Activated CD4-positive, alpha-beta memory T cell treated with anti-CD3 and anti-CD28 coated beads for 36 hours (primary cell): ENCODE measurements around the gene FAM227B. TPM values are rescaled to one million over a fixed set of nuclear protein-coding genes. Genes with fewer than 3 reads are reported as not detected.
"Not testable (repeated sequence)": the region's sequence is repeated elsewhere in the genome, so short reads cannot be mapped to it uniquely, and the experiment has no call there.

Experiments
- CTCF ChIA-PET: fragments of 350-600 bp; sonication (Branson Sonifier 250); formaldehyde crosslinking; loops from one replicate; lab custom pipeline; 2021; ENCODE audit warnings: antibody characterized with exemption, inconsistent platforms; lab: Charles Lee
- POLR2A ChIA-PET: fragments of 350-600 bp; sonication (Branson Sonifier 250); formaldehyde crosslinking; loops from one replicate; lab custom pipeline; 2021; ENCODE audit warnings: antibody characterized with exemption; lab: Charles Lee
- DNase-seq: peaks from one replicate; pipeline ENCODE4 v3.0.0-alpha.2; 2020
- H3K27ac Mint-ChIP-seq: one replicate; pipeline ENCODE4 v1.8.0; 2021; ENCODE audit warnings: mixed read lengths
- H3K27me3 Mint-ChIP-seq: one replicate; pipeline ENCODE4 v1.8.0; 2021; ENCODE audit warnings: mixed read lengths
- H3K36me3 Mint-ChIP-seq: one replicate; pipeline ENCODE4 v1.8.0; 2021; ENCODE audit warnings: mixed read lengths
- H3K4me1 Mint-ChIP-seq: one replicate; pipeline ENCODE4 v1.8.0; 2021; ENCODE audit warnings: low read depth, mixed read lengths
- H3K4me3 Mint-ChIP-seq: one replicate; pipeline ENCODE4 v1.8.0; 2021; ENCODE audit warnings: mild to moderate bottlenecking, mixed read lengths
- H3K9me3 Mint-ChIP-seq: one replicate; pipeline ENCODE4 v1.8.0; 2021; ENCODE audit warnings: mixed read lengths
- intact Hi-C: fragments of 100-400 bp; cut with micrococcal nuclease; formaldehyde crosslinking; loops from one replicate; pipeline ENCODE4 v1.15.1; 2023
- total RNA-seq, 2 experiments: library from RNA; stranded (reverse); gene quantifications; one replicate each; pipeline ENCODE4 v1.2.3, GENCODE V29; 2021

The FAM227B gene
- total RNA-seq, 2 experiments from 2014 or later = 2.8 to 3.8 TPM

DNA sequence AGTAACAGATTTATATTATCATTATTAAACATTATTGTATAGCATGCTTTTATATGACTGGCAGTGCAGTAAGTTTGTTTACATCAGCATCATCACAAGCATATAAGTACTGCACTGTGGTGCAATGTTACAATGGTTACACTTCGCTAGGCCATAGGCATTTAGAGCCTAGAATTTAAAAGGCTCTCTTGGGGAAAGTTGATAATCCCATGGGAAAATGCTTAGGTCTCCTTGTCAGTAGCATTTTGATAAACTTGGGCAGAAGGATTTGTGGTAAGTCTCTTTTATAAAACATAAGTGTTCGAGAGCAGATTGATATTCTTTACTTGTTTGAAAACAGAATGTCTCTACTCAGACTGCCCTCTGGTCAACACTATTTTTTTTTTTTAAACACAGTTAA is 7.8 kb upstream of the FAM227B start:
- H3K4me3 Mint-ChIP-seq = no peak overlapping the region
- H3K4me1 Mint-ChIP-seq = peaks cover 6% of the 10 kb centered on the region
- intact Hi-C loops = loop anchor here (10.0 kb wide), 1 partner anchor 584 kb away; the partner anchor contains the start of gene SECISBP2L
- no peak for DNase-seq
- ChIA-PET POLR2A (no interaction called here), CTCF (no interaction called here)
- H3K9me3 Mint-ChIP-seq = peaks cover 10% of the 10 kb centered on the region
- no peaks in the 10 kb centered on the region for H3K27me3 Mint-ChIP-seq
- no peak overlapping the region for H3K27ac Mint-ChIP-seq
- peaks cover 15% of the 10 kb centered on the region for H3K36me3 Mint-ChIP-seq

DNA sequence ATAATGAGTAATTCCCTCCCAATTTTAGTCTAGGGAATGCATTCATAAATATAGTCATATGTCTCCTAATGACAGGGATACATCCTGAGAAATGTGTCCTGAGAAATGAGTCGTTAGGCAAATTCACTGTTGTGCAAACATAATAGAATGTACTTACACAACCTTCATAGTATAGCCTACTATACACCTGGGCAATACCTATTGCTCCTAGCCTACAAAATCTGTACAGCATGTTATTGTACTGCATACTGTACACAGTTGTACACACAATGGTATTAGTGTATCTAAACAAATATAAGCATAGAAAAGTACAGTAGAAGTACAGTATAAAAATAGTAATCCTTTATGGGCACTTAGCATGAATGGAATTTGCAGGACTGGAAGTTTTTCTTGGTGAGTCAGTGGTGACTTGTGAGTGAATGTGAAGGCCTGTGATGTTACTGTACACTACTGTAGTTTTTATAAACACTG is 6.8 kb upstream of the FAM227B start:
- Mint-ChIP-seq H3K27me3 (no peaks in the 10 kb centered on the region), H3K9me3 (peaks cover 10% of the 10 kb centered on the region), H3K4me3 (no peak overlapping the region), H3K36me3 (peaks cover 15% of the 10 kb centered on the region), H3K27ac (no peak overlapping the region), H3K4me1 (peaks cover 12% of the 10 kb centered on the region)
- ChIA-PET POLR2A (no interaction called here), CTCF (no interaction called here)
- DNase-seq = no peak
- intact Hi-C loops = loop anchor here (10.0 kb wide), 1 partner anchor 583 kb away; the partner anchor contains the start of gene SECISBP2L

DNA sequence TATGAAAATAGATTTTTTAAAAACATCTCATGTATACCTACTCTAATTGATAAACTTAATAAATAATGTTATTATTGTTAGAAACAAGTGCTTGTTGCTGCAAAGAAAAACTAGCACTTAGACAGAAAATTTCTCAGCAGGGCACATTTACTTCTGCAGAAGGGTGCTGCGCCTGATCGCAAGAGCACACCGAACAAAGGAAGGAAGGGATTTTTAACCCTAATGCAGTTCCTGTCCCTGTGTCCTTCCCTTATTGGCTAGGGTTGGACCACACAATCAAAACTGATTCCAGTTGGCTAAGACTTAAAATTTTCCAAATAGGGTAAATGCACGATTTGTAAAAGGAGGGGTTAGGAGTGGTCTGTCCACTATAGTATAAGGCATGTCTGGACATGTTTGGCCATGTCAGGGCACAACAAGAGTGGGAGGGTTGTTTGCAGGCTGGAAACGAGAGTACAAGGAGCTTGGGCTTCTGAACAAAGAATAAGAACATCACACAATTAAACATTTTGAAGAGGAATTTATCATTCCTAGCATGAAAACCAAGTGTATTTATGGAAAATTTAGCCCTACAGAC is 4.9 kb upstream of the FAM227B start:
- Mint-ChIP-seq H3K9me3 (peaks cover 10% of the 10 kb centered on the region), H3K36me3 (peaks cover 15% of the 10 kb centered on the region), H3K27me3 (no peaks in the 10 kb centered on the region), H3K4me3 (no peak overlapping the region), H3K4me1 (peaks cover 22% of the 10 kb centered on the region), H3K27ac (no peak overlapping the region)
- ChIA-PET CTCF (no interaction called here), POLR2A (no interaction called here)
- DNase-seq = no peak
- intact Hi-C loops = loop anchor here (10.0 kb wide), 1 partner anchor 581 kb away; the partner anchor contains the start of gene SECISBP2L

DNA sequence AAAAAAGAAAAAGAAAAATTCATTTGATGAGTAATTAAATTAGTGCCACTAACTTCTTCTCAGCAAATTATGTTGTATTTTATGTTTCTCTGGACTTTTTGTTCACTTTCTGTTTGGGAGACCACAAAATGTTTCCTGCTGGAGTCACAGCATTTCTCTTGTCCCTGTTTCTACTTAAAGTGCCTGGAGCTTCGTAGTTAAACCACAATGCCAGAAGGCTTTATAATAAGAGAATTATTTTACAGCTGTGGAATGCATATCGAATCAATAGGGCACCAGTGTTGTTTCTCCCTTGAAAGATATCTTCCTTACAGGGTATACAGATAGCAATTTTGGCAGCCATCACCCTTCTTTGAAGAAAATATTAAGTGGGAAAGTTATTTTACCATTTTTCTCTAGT is 3.4 kb upstream of the FAM227B start:
- Mint-ChIP-seq H3K36me3 (peaks cover 17% of the 10 kb centered on the region), H3K4me1 (peaks cover 31% of the 10 kb centered on the region), H3K27me3 (no peaks in the 10 kb centered on the region), H3K27ac (no peak overlapping the region), H3K4me3 (no peak overlapping the region), H3K9me3 (peaks cover 10% of the 10 kb centered on the region)
- no peak for DNase-seq
- intact Hi-C loops = loop anchor here (5.0 to 10.0 kb wide), 3 partner anchors 452 to 1283 kb away; partner anchors contain the start of genes AP4E1, GALK2 and SECISBP2L
- CTCF ChIA-PET = no interaction called here
- POLR2A ChIA-PET = no interaction called here

DNA sequence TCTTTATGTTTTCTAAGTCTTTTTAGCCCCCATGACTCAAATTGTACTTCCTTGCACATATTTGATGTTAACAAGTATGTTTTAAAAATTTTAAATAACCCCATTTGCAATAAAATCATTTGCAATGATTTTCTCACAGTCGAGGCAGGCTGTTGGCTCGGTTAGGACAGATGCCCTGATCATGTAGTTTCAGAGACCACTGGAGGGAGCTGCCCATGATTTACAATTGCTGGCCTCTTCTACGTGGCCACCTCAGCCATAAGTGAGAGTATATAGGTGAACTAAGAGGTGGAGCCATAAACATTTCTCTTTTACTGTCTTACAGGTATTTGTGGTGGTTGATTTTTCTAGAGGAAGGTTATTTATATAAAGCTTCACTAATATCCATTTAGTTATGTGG is 1.9 kb upstream of the FAM227B start:
- Mint-ChIP-seq H3K4me3 (no peak overlapping the region), H3K9me3 (peaks cover 10% of the 10 kb centered on the region), H3K27me3 (no peaks in the 10 kb centered on the region), H3K4me1 (peaks cover 32% of the 10 kb centered on the region), H3K36me3 (peaks cover 14% of the 10 kb centered on the region), H3K27ac (no peak overlapping the region)
- no peak for DNase-seq
- intact Hi-C loops = loop anchor here (5.0 to 10.0 kb wide), 3 partner anchors 450 to 1285 kb away; partner anchors contain the start of genes AP4E1, GALK2 and SECISBP2L
- CTCF ChIA-PET = interaction anchor here (0.6 to 0.8 kb wide), 2 partner anchors 8 to 756 kb away, joined by 3 to 4 read pairs; no protein-coding TSS in a partner anchor
- POLR2A ChIA-PET = no interaction called here

DNA sequence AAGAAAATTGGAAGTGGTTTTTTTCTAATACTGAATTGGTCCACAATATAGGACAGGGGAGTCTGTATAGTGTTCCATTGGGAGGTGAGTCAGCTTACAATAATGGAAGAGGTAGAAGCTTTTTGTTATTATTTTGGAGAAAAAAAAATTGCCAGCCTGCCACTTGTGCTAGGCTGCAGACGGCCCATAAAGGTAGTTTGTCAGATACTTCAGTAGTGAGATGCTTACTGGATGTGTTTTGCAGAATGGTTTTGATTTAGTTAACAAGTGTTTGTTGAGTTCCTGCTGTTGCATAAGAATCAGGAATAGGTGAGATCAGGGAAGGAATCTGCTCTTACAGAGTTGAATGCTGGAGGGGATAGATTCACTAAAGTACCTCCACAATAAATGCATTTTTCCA is 1.3 kb upstream of the FAM227B start:
- Mint-ChIP-seq H3K4me3 (peak overlapping the region; percentile 94), H3K27me3 (no peaks in the 10 kb centered on the region), H3K36me3 (peaks cover 14% of the 10 kb centered on the region), H3K4me1 (peaks cover 32% of the 10 kb centered on the region), H3K9me3 (peaks cover 10% of the 10 kb centered on the region), H3K27ac (no peak overlapping the region)
- intact Hi-C loops = loop anchor here (2.0 to 10.0 kb wide), 5 partner anchors 450 to 1285 kb away; partner anchors contain the start of genes AP4E1, GABPB1, GALK2 and SECISBP2L
- CTCF ChIA-PET = no interaction called here
- POLR2A ChIA-PET = no interaction called here
- DNase-seq = no peak

DNA sequence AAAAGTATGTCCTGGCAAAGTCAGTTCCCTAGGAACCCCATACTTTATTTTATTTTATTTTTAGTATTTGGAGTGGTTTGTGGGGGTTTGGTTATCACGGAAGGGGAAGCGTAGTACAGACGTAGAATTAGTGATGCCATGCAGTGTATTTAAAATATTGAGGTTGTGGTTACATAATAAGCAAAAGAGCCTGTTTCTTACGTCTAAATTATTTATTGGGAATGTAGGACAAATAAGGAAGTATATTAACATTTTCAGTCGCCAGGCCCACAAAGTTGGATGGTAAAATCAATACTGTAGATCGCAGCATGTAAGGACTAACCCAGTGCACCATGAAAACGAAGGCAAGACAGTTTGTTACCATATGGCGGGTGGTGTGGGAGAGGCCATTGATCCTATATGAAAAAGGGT is 788 bp upstream of the FAM227B start:
- no peak for DNase-seq
- H3K9me3 Mint-ChIP-seq = peaks cover 10% of the 10 kb centered on the region
- H3K36me3 Mint-ChIP-seq = peaks cover 14% of the 10 kb centered on the region
- H3K4me3 Mint-ChIP-seq = peak overlapping the region; percentile 94
- no peaks in the 10 kb centered on the region for H3K27me3 Mint-ChIP-seq
- ChIA-PET CTCF (interaction anchor here (1.0 kb wide), 1 partner anchor 694 kb away, joined by 5 read pairs; no protein-coding TSS in a partner anchor), POLR2A (interaction anchor here (0.6 to 1.5 kb wide), 2 partner anchors 496 to 810 kb away, joined by 3 to 6 read pairs; partner anchors contain the start of gene CEP152)
- peaks cover 32% of the 10 kb centered on the region for H3K4me1 Mint-ChIP-seq
- H3K27ac Mint-ChIP-seq = no peak overlapping the region
- intact Hi-C loops = loop anchor here (2.0 to 10.0 kb wide), 5 partner anchors 449 to 1286 kb away; partner anchors contain the start of genes AP4E1, GABPB1, GALK2 and SECISBP2L

DNA sequence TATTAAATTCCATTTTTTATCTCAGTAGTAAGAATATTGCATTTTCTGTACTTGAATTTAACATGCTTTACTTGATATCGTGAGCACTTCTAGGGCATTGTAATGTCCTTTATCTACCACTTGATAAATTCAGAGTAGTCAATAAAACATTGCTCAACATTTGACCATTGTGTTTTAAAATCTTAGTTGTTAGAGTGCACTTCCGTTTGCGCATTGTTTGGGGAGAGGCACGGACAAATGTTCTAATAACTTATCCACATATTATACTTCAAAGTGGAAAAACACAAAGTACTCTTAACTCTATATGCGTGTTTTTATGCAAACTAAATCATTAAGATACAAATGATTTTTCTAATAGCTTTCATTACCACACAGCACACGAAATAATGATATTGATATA is 419 bp downstream of the FAM227B start:
- DNase-seq = no peak
- intact Hi-C loops = loop anchor here (1.0 to 10.0 kb wide), 9 partner anchors 448 to 1287 kb away; partner anchors contain the start of genes AP4E1, CEP152, COPS2 and EID1
- Mint-ChIP-seq H3K9me3 (peaks cover 8% of the 10 kb centered on the region), H3K4me3 (peak overlapping the region; percentile 94), H3K27ac (peak overlapping the region; percentile 92), H3K27me3 (no peaks in the 10 kb centered on the region), H3K4me1 (peaks cover 30% of the 10 kb centered on the region), H3K36me3 (peaks cover 16% of the 10 kb centered on the region)
- POLR2A ChIA-PET = interaction anchor here (1.5 kb wide), 1 partner anchor 809 kb away, joined by 6 read pairs; the partner anchor contains the start of gene CEP152
- CTCF ChIA-PET = interaction anchor here (1.0 kb wide), 1 partner anchor 696 kb away, joined by 5 read pairs; no protein-coding TSS in a partner anchor

DNA sequence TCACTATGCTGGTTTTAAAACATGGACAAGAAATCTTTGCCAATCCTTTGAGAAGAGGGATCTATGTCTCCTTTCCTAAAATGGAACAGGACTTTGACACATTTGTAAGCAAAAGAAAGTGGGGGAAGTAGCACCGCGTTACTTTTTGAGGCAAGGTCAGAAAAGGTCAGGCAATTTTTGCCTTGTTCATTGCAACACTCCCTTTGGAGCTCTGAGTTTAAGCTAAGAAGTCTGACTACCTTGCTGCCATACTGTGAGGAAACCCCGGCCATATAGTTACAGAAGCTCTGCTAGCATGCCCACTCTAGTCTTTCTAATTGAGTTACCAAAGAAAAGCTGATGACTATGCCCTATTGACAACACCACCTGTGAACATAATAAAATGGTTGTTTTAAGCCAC is 1.4 kb downstream of the FAM227B start:
- Mint-ChIP-seq H3K27ac (no peak overlapping the region), H3K36me3 (peaks cover 21% of the 10 kb centered on the region), H3K4me3 (no peak overlapping the region), H3K9me3 (peaks cover 10% of the 10 kb centered on the region), H3K27me3 (no peaks in the 10 kb centered on the region), H3K4me1 (peaks cover 30% of the 10 kb centered on the region)
- ChIA-PET POLR2A (no interaction called here), CTCF (interaction anchor here (1.0 kb wide), 1 partner anchor 563 kb away, joined by 3 read pairs; the partner anchor contains the start of gene SLC27A2)
- intact Hi-C loops = no loop called here
- no peak for DNase-seq

DNA sequence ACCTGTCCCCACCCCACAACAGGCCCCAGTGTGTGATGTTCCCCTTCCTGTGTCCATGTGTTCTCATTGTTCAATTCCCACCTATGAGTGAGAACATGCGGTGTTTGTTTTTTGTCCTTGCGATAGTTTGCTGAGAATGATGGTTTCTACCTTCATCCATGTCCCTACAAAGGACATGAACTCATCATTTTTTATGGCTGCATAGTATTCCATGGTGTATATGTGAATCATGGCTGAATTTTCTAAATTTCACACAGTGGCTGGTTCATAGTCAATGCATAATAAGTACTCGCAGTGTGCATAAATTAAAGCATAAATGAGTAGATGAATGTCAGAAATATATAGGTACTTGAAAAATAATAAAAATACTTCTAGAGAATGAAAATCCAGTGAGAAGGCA is 8.4 kb downstream of the FAM227B start:
- DNase-seq, H3K27me3 Mint-ChIP-seq, H3K4me3 Mint-ChIP-seq, CTCF ChIA-PET, H3K4me1 Mint-ChIP-seq, POLR2A ChIA-PET, H3K27ac Mint-ChIP-seq, intact Hi-C loops: not testable (repeated sequence)
- peaks cover 33% of the 10 kb centered on the region for H3K36me3 Mint-ChIP-seq
- H3K9me3 Mint-ChIP-seq = peaks cover 16% of the 10 kb centered on the region

DNA sequence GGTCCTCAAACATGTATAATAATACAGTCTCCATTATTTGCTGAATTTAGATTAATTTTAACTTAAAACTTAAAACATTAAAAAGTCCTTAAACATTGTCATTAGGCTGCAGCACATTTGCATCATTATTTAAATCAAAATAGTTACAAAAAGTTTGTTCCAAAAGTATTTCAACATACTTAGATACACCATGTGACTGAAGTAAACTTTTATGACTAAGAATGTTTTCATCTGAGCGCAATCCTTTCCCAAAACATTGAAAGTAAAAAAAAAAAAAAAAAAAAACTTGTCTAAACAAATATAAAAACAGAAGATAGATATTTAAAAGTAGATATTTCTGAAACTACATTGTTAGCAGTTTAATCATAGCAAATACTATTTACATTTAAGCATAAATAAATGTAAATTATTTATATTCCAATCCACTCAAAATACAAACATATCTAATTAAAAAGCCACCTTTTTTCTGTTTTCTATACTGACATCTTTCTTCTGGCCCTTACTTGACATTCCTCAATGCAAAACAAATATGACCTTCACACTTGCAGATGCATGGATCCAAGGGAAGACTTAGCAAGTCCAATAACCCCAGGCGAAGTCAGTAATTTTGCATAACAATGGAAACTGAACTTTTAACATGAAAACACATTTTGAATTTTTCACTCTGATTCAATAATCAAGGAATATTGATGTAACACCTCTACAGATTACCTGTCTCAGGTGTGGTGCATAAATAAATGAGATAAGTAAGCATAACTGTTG is 10.3 kb downstream of the FAM227B start:
- no peak for DNase-seq
- no peak overlapping the region for H3K27ac Mint-ChIP-seq
- no peak overlapping the region for H3K4me3 Mint-ChIP-seq
- peaks cover 14% of the 10 kb centered on the region for H3K9me3 Mint-ChIP-seq
- intact Hi-C loops = no loop called here
- H3K27me3 Mint-ChIP-seq = no peaks in the 10 kb centered on the region
- peaks cover 34% of the 10 kb centered on the region for H3K36me3 Mint-ChIP-seq
- ChIA-PET CTCF (no interaction called here), POLR2A (no interaction called here)
- H3K4me1 Mint-ChIP-seq = no peaks in the 10 kb centered on the region

DNA sequence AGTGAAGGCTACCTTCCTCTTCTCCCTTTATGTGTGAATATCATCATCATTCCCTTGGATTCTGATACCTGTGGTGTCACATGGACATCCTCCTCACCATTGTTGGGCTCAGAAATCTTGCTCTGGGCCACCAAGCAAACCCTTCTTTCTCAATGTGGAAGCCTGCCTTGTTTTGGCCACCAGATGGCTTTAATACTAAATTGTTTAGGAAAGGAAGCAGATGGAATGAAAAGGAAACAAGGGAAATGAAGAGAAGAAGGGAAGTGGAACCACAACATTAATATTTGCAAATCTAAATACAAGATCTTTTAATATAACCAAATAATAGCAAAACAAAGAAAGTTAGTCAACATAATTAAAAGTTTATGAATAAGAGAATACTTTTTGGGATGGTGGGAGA is 14.0 kb downstream of the FAM227B start:
- no peaks in the 10 kb centered on the region for H3K27me3 Mint-ChIP-seq
- no peak overlapping the region for H3K4me3 Mint-ChIP-seq
- H3K36me3 Mint-ChIP-seq = peaks cover 27% of the 10 kb centered on the region
- H3K9me3 Mint-ChIP-seq = peaks cover 28% of the 10 kb centered on the region
- ChIA-PET CTCF (no interaction called here), POLR2A (no interaction called here)
- intact Hi-C loops = no loop called here
- no peak for DNase-seq
- H3K27ac Mint-ChIP-seq = no peak overlapping the region
- H3K4me1 Mint-ChIP-seq = no peaks in the 10 kb centered on the region
